Endometrium (tissue), 2 donors: ENCODE measurements around the gene SHCBP1L.
"Not testable (repeated sequence)": the region's sequence is repeated elsewhere in the genome, so short reads cannot be mapped to it uniquely, and the experiment has no call there.

Experiments
- FAIRE-seq: peaks from 2 replicates; lab custom pipeline; 2012; peaks lifted over from hg19 to GRCh38; lab: Jason Lieb, UNC
- donor health status: control.
- donor health status: control.

The SHCBP1L gene

GRCh38 chr1:182965096-182965495 lies 12.1 kb upstream of the SHCBP1L start:
- FAIRE-seq: no peak

GRCh38 chr1:182962554-182963115 lies 9.7 kb upstream of the SHCBP1L start:
- peak; percentile 88 for FAIRE-seq

- FAIRE-seq: no peak
Observed at GRCh38 chr1:182960046-182960445, 7.1 kb upstream of the SHCBP1L start.

- FAIRE-seq: no peak
Observed at GRCh38 chr1:182957902-182958395, 5.0 kb upstream of the SHCBP1L start.

- no peak for FAIRE-seq
Observed at GRCh38 chr1:182956708-182957365, 3.9 kb upstream of the SHCBP1L start.

GRCh38 chr1:182955596-182956588 lies 2.9 kb upstream of the SHCBP1L start:
- no peak for FAIRE-seq

- no peak for FAIRE-seq
Observed at GRCh38 chr1:182953826-182954225, 860 bp upstream of the SHCBP1L start.

GRCh38 chr1:182943336-182943735 lies 9.6 kb downstream of the SHCBP1L start:
- not testable (repeated sequence) for FAIRE-seq

- not testable (repeated sequence) for FAIRE-seq
Observed at GRCh38 chr1:182942145-182942544, 10.8 kb downstream of the SHCBP1L start.

- FAIRE-seq: no peak
Observed at GRCh38 chr1:182939413-182939812, 13.6 kb downstream of the SHCBP1L start.

- no peak for FAIRE-seq
Observed at GRCh38 chr1:182935716-182936115, 17.2 kb downstream of the SHCBP1L start.

- no peak for FAIRE-seq
Observed at GRCh38 chr1:182930985-182931384, 22.0 kb downstream of the SHCBP1L start.

- no peak for FAIRE-seq
Observed at GRCh38 chr1:182927693-182928433, 25.1 kb downstream of the SHCBP1L start.

GRCh38 chr1:182925661-182926060 lies 27.3 kb downstream of the SHCBP1L start:
- FAIRE-seq: no peak

- no peak for FAIRE-seq
Observed at GRCh38 chr1:182917378-182917777, 35.6 kb downstream of the SHCBP1L start.

GRCh38 chr1:182913401-182913800 lies 39.6 kb downstream of the SHCBP1L start:
- no peak for FAIRE-seq

- FAIRE-seq: no peak
Observed at GRCh38 chr1:182910143-182910542, 42.8 kb downstream of the SHCBP1L start.

- no peak for FAIRE-seq
Observed at GRCh38 chr1:182909578-182909977, 43.4 kb downstream of the SHCBP1L start.

GRCh38 chr1:182905321-182905720 lies 47.6 kb downstream of the SHCBP1L start:
- no peak for FAIRE-seq

- FAIRE-seq: not testable (repeated sequence)
Observed at GRCh38 chr1:182901946-182902345, 51.0 kb downstream of the SHCBP1L start.

- no peak for FAIRE-seq
Observed at GRCh38 chr1:182897696-182898095, 55.3 kb downstream of the SHCBP1L start.
